CD4-positive, alpha-beta T cell treated with Interleukin-1 beta for 1 hour (primary cell): ENCODE data around the gene CLPSL1.

Experiments used
- DNase-seq, 2 donors: peaks; one replicate each; pipeline ENCODE4 v3.0.0-alpha.2; 2020 to 2022

CLPSL1 gene

GRCh38 chr6:35797837-35798526 is 17.2 kb downstream of the CLPSL1 start:
- no peak for DNase-seq

DNA sequence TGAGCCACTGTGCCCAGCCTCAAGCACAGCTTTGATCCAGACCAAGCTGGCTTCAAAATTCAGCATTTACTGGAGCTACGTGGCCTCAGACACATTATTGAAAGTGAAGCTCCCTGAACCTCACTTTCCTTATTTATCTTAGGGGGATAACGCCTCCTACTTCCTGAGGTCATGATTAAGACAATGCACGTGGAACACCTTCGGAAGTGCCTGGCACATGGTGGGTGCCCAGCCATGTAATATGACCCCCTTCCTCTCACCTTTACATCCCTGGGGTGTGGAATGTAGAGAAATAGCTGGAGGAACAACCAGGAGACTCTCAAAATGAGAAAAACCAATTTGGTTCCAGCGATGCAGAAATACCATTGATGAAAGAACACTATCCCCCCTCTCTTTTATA is 17.9 kb downstream of the CLPSL1 start:
- DNase-seq, result no peak

DNA sequence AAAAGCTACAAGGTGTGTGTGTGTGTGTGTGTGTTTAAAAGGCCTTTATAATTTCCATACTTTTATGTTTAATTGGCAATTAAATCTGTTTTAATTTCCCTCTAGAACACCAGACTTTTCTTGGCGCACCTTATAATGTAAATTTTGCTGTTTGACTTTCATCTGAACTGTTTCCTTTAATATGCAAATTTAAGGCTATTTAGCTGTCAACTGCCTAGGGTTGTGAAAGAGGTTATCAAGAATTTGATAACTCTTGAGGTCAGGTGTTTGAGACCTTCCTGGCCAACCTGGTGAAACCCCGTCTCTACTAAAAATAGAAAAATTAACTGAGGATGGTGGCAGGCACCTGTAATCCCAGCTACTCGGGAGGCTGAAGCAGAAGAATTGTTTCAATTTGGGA is 20.3 kb downstream of the CLPSL1 start:
- no peak for DNase-seq

- DNase-seq, result peak in 1 of 2 donors; percentile 35
Observed at GRCh38 chr6:35804996-35805736, 24.3 kb downstream of the CLPSL1 start, which contains the start of gene LHFPL5. Gene LHFPL5 (plus strand): TSS chr6:35805352. CDS start chr6:35805671, 319 bp downstream.

DNA sequence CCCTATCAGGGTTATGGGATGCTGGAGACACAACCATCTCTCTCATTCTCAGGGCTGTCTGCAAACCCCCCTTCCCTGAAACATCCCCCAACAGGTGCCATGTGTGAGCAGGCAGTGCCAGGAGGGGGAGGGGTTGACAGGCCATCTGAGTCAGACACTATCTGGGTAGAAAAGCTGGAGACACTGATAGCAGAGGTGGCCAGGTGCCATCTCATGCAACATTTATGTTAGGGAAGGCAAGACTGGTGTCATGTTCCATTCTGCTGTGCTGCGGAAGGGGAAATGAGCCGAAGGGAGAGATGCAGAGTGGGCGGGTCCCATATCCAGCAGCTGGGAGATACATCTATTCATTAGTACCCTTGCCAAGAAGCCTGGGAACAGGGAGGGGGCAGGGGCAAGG is 27.9 kb downstream of the CLPSL1 start:
- DNase-seq, result no peak

DNA sequence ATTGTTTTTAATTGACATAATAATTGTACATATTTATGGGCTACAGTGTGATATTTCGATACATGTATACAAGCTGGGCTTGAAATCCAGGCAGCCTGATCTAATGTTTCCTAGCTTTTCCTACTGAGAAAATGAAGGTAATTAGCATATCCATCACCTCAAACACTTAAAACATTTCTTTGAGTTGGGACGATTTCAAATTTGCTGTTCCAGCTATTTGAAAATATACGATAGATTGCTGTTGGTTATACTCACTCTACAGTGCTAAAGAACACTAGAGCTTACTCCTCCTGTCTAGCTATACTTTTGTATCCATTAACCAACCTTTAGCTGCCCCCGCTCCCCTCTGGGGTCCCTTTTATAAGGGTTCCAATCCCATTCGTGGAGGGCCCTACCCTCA is 29.0 kb downstream of the CLPSL1 start:
- DNase-seq, result no peak

GRCh38 chr6:35810971-35811698 is 30.3 kb downstream of the CLPSL1 start:
- DNase-seq, result no peak

GRCh38 chr6:35811699-35811995 is 30.8 kb downstream of the CLPSL1 start:
- DNase-seq, result no peak

- DNase-seq, result no peak
Observed at GRCh38 chr6:35817515-35817914, 36.7 kb downstream of the CLPSL1 start.

DNA sequence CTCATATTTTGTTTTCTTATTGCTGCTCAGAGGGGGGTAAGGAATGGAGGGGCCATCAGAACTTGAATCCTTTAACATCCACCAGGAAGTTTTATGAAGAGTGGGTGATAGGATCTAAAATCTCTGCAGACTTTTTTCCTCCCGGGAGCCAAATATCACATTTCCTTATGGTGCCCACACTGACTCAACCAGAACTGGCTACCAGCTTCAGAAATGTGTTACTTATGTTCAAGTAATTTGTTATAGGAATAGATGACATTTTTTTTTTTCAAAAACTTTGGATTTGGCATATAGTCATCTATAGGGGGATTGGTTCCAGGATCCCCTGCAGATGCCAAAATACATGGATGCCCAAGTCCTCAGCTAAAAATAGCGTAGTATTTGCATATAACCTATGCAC is 42.8 kb downstream of the CLPSL1 start:
- DNase-seq, result no peak

- no peak for DNase-seq
Observed at GRCh38 chr6:35824552-35825192, 43.9 kb downstream of the CLPSL1 start.

GRCh38 chr6:35829306-35829705 is 48.5 kb downstream of the CLPSL1 start:
- DNase-seq, result no peak

- no peak for DNase-seq
Observed at GRCh38 chr6:35831257-35832007, 50.6 kb downstream of the CLPSL1 start.

DNA sequence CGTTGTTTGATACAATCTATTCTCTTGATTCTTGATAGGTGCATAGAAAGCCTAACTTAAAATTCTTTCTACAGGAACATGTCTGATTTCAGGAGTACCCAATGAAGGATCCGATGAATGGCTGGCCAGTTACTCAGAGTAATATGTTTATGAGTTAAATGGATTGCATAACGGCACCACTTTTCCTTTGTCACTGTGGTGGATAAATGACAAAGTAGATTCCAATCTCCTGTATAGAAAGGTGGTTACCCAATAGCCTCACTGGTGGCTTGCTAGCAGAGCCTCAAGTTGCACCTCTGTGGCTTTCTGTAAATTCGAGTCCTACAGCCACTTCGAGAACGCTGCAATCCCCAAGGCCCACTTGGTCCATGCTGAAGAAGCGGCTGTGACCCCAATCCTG is 52.7 kb downstream of the CLPSL1 start:
- no peak for DNase-seq
